ENCODE measurements around the gene ITGA5. TPM values are rescaled to one million over a fixed set of nuclear protein-coding genes. Genes with fewer than 3 reads are reported as not detected.

ITGA5 gene
- total RNA-seq, 1 experiment from 2014 or later = 49.7 TPM

DNA sequence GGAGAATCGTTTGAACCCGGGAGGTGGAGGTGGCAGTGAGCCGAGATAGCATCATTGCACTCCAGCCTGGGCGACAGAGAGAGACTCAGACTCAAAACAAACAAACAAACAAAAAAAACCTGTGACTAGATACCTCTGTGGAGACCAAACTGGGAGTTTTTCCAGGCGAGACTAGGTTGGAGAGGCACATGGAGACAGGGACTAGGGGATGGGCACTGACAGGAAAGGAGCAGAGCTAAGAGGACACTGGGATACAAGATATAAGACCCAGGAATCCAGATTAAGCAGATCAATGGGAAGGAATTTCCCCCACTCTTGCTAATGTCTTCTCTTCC is 4.7 kb upstream of the ITGA5 start:
- intact Hi-C loops (cut with micrococcal nuclease) = no loop called here
- RAD21 ChIA-PET (ENCODE audit: low non-redundant PET in 1 of 2, low total read pairs in 2 of 2, uncharacterized antibody in 2 of 2, unreplicated experiment in 2 of 2) = no interaction called here
- Histone ChIP-seq H3K4me1 (ENCODE audit: control insufficient read depth in 1 of 2, insufficient read depth in 2 of 2, low read length in 2 of 2) (peaks cover 11 to 51% of the 10 kb centered on the region in 2 experiments), H4K20me1 (ENCODE audit: insufficient read depth) (no peaks in the 10 kb centered on the region), H3K79me2 (ENCODE audit: insufficient read depth, low read length) (peaks cover 3% of the 10 kb centered on the region), H3K4me2 (ENCODE audit: low read length) (peak overlapping the region; percentile 44; the same call in 1 of the 2 replicates), H3K27me3 (ENCODE audit: insufficient read depth, low read length) (no peaks in the 10 kb centered on the region), H3K4me3 (replicated peaks in 1 of 2; ENCODE audit: low read depth in 1 of 2, low read length in 2 of 2) (no peak overlapping the region), H3K9ac (ENCODE audit: low read length) (no peak overlapping the region), H3K9me3 (ENCODE audit: control insufficient read depth in 1 of 2, insufficient read depth in 1 of 2, low read depth in 1 of 2, low read length in 2 of 2) (no peaks in the 10 kb centered on the region), H2AFZ (ENCODE audit: low read depth, low read length, poor library complexity, severe bottlenecking) (no peak overlapping the region), H3K9me2 (ENCODE audit: insufficient read depth) (no peaks in the 10 kb centered on the region), H3K27ac (ENCODE audit: low read depth, low read length) (no peak overlapping the region), H3K36me3 (ENCODE audit: control insufficient read depth in 1 of 2, insufficient read depth in 2 of 2, low read length in 2 of 2) (no peaks in the 10 kb centered on the region)
- no TSS peak for BruUV-seq (replicated peaks)
- ATAC-seq = no peak
- CTCF ChIA-PET = interaction anchor here (1.9 kb wide), 1 partner anchor 24 kb away, joined by 6 read pairs; no protein-coding TSS in a partner anchor
- no peak for TF ChIP-seq SP1 (IDR thresholded peaks at IDR 0.05; ENCODE audit: low read depth)
- no peak for TF ChIP-seq CBX3 (IDR thresholded peaks at IDR 0.05; ENCODE audit: low read depth)
- TF ChIP-seq CEBPB (IDR thresholded peaks at IDR 0.05; ENCODE audit: low read depth) = no peak
- TF ChIP-seq ZNF274 (IDR thresholded peaks at IDR 0.05; ENCODE audit: low read depth, low read length) = no peak
- TF ChIP-seq FOSL1 (IDR thresholded peaks at IDR 0.05; ENCODE audit: low read depth) = no peak
- POLR2A ChIA-PET = interaction anchor here (1.0 kb wide), 1 partner anchor 73 kb away, joined by 3 read pairs; no protein-coding TSS in a partner anchor
- no peak for DNase-seq (ENCODE audit: low read depth, low spot score)

DNA sequence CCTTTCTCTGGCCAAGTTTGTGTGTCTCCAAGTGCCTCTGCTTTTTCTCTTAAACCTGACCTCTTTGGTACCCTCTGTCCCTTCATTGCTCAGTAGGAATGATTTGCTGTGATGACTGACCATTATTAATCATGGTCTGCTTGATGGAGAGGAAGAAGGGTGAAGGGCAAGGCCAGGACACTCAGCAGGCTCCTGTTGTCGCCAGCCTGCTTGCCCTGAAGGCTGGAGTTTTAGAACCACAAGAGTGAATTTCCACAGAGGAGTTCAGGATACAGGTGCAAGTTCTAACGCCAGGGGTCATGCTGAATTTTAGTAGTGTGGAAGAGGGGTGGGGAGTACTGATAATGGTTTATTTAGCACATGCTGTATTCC is 2.8 kb upstream of the ITGA5 start:
- no peak overlapping the region for H3K27ac ChIP-seq (ENCODE audit: low read depth, low read length)
- ATAC-seq (no peak), DNase-seq (ENCODE audit: low read depth, low spot score) (no peak)
- TF ChIP-seq RAD21 (IDR thresholded peaks at IDR 0.05; ENCODE audit: low read depth) (no peak), ATF3 (IDR thresholded peaks at IDR 0.05) (no peak), CEBPB (IDR thresholded peaks at IDR 0.05; ENCODE audit: low read depth) (no peak), ZFX (IDR thresholded peaks at IDR 0.05) (no peak), TCF7L2 (IDR thresholded peaks at IDR 0.05; ENCODE audit: borderline replicate concordance, extremely low read depth, insufficient read depth, insufficient read length) (no peak), ZNF274 (IDR thresholded peaks at IDR 0.05; ENCODE audit: low read depth, low read length) (no peak), EZH2phosphoT487 (IDR thresholded peaks at IDR 0.05; ENCODE audit: borderline replicate concordance) (no peak), YY1 (IDR thresholded peaks at IDR 0.05; ENCODE audit: extremely low read depth, insufficient replicate concordance, low read depth, low read length) (no peak), SP1 (IDR thresholded peaks at IDR 0.05; ENCODE audit: low read depth) (no peak), CBX3 (IDR thresholded peaks at IDR 0.05; ENCODE audit: low read depth) (no peak), JUND (IDR thresholded peaks at IDR 0.05) (no peak), FOSL1 (IDR thresholded peaks at IDR 0.05; ENCODE audit: low read depth) (no peak), POLR2AphosphoS5 (IDR thresholded peaks at IDR 0.05; ENCODE audit: low read depth, low read length) (no peak), EGR1 (IDR thresholded peaks at IDR 0.05; ENCODE audit: low read depth) (no peak), EZH2 (IDR thresholded peaks at IDR 0.05) (no peak), SIN3A (IDR thresholded peaks at IDR 0.05; ENCODE audit: low read depth) (no peak), POLR2A (IDR thresholded peaks at IDR 0.05; ENCODE audit: borderline replicate concordance, extremely low read depth, insufficient read depth, insufficient read length) (no peak)
- TF ChIP-seq, protein P1, sequence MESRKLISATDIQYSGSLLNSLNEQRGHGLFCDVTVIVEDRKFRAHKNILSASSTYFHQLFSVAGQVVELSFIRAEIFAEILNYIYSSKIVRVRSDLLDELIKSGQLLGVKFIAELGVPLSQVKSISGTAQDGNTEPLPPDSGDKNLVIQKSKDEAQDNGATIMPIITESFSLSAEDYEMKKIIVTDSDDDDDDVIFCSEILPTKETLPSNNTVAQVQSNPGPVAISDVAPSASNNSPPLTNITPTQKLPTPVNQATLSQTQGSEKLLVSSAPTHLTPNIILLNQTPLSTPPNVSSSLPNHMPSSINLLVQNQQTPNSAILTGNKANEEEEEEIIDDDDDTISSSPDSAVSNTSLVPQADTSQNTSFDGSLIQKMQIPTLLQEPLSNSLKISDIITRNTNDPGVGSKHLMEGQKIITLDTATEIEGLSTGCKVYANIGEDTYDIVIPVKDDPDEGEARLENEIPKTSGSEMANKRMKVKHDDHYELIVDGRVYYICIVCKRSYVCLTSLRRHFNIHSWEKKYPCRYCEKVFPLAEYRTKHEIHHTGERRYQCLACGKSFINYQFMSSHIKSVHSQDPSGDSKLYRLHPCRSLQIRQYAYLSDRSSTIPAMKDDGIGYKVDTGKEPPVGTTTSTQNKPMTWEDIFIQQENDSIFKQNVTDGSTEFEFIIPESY (IDR thresholded peaks at IDR 0.05; ENCODE audit: extremely low read depth, insufficient replicate concordance, low read length) = no peak
- TF ChIP-seq, protein P2, sequence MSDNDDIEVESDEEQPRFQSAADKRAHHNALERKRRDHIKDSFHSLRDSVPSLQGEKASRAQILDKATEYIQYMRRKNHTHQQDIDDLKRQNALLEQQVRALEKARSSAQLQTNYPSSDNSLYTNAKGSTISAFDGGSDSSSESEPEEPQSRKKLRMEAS (IDR thresholded peaks at IDR 0.05) = no peak
- no TSS peak for BruUV-seq (replicated peaks)
- H3K4me2 ChIP-seq (ENCODE audit: low read length) = no peak overlapping the region
- ChIA-PET CTCF (no interaction called here), RAD21 (ENCODE audit: low non-redundant PET in 1 of 2, low total read pairs in 2 of 2, uncharacterized antibody in 2 of 2, unreplicated experiment in 2 of 2) (no interaction called here), POLR2A (interaction anchor here (1.1 kb wide), 1 partner anchor 141 kb away, joined by 3 read pairs; the partner anchor contains the start of gene HNRNPA1)
- H3K9ac ChIP-seq (ENCODE audit: low read length) = no peak overlapping the region
- H3K9me3 ChIP-seq (ENCODE audit: control insufficient read depth in 1 of 2, insufficient read depth in 1 of 2, low read depth in 1 of 2, low read length in 2 of 2) = no peaks in the 10 kb centered on the region
- no peaks in the 10 kb centered on the region for H4K20me1 ChIP-seq (ENCODE audit: insufficient read depth)
- H3K9me2 ChIP-seq (ENCODE audit: insufficient read depth) = no peaks in the 10 kb centered on the region
- H3K36me3 ChIP-seq (ENCODE audit: control insufficient read depth in 1 of 2, insufficient read depth in 2 of 2, low read length in 2 of 2) = no peaks in the 10 kb centered on the region
- no peaks in the 10 kb centered on the region for H3K27me3 ChIP-seq (ENCODE audit: insufficient read depth, low read length)
- no peak overlapping the region for H3K4me3 ChIP-seq (replicated peaks in 1 of 2; ENCODE audit: low read depth in 1 of 2, low read length in 2 of 2)
- peaks cover 20% of the 10 kb centered on the region for H3K79me2 ChIP-seq (ENCODE audit: insufficient read depth, low read length)
- H3K4me1 ChIP-seq (ENCODE audit: control insufficient read depth in 1 of 2, insufficient read depth in 2 of 2, low read length in 2 of 2) = peaks cover 18 to 66% of the 10 kb centered on the region in 2 experiments
- intact Hi-C loops (cut with micrococcal nuclease) = no loop called here
- H2AFZ ChIP-seq (ENCODE audit: low read depth, low read length, poor library complexity, severe bottlenecking) = no peak overlapping the region
